ENCODE data around the gene FGF11. TPM values are rescaled to one million over a fixed set of nuclear protein-coding genes. Genes with fewer than 3 reads are reported as not detected.

Gene FGF11
- total RNA-seq, 4 donors from 2014 or later, result 0.88 to 1.3 (median 1.2) TPM; not detected in 1

- TF ChIP-seq CTCF (IDR thresholded peaks at IDR 0.05; ENCODE audit: low read depth), result no peak
These were observed 37.2 kb downstream of the FGF11 start for GRCh38 chr17:7476494-7476893.

- no peak for TF ChIP-seq CTCF (IDR thresholded peaks at IDR 0.05; ENCODE audit: low read depth)
These were observed 37.6 kb downstream of the FGF11 start for GRCh38 chr17:7476951-7477350.

- no peak for TF ChIP-seq CTCF (IDR thresholded peaks at IDR 0.05; ENCODE audit: low read depth)
These were observed 38.3 kb downstream of the FGF11 start for GRCh38 chr17:7477392-7478275.

- TF ChIP-seq CTCF (IDR thresholded peaks at IDR 0.05; ENCODE audit: low read depth), result no peak
These were observed 39.2 kb downstream of the FGF11 start for GRCh38 chr17:7478276-7479212.

GRCh38 chr17:7479213-7480088 lies 40.1 kb downstream of the FGF11 start, which contains the start of gene ZBTB4:
ZBTB4 (minus strand) TSS chr17:7479631; CDS start chr17:7466801, 12,830 bp downstream.
- no peak for TF ChIP-seq CTCF (IDR thresholded peaks at IDR 0.05; ENCODE audit: low read depth)

- no peak for TF ChIP-seq CTCF (IDR thresholded peaks at IDR 0.05; ENCODE audit: low read depth)
These were observed 40.7 kb downstream of the FGF11 start for GRCh38 chr17:7480089-7480384.
